ENCODE results near the gene ATAD3B.

The ATAD3B gene

DNA sequence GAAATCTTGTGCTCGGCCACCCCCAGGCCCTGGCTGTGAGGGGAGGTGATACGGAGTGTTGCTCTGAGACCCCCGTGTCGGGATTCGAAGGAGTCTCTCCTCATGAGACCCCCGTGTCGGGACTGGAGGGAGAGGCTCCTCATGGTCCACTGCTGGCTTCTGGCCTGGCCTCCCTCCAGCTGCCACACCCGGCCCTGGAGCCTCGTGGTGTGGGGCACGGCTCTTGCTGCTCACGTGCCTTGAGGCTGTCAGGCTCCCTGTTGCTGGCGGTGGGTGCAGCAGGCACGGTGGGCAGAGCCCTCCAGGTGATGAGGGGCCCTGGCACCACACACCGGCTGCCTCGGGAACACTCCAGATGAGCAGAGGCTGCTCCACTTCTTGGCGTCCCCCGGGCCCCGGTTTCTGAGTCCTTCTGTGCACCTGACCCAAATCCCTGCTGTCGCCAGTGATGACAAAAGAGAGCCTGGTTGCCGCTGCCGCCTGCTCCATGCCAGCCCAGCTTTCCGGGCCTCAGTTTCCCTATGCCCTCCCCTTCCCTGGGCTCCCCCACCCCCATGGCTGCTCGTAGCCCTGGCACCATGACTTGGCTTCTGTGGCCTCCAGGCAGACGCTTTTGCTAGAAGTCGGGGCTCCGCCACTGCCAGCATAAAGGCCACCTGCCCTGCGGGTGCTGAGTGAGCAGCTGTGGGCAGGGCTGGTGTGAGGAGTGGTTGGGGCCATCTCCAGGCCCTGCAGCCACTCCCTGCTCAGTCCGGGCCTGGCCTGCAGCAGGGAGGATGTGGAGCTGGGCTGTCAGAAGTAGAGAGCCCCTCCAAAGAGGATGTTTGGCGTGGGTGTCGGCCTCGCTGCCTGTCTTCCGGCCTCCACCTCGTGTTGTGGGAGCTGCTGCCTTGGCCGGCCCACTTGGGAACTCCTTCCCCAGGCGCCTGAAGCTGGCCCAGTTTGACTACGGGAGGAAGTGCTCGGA lies 57.0 kb downstream of the ATAD3B start:
- no peaks in the 10 kb centered on the region for H3K27me3 ChIP-seq (ENCODE audit: low read length)
- no peak overlapping the region for H3K9ac ChIP-seq (ENCODE audit: low read length)
- H4K20me1 ChIP-seq (ENCODE audit: low read depth, low read length), result no peaks in the 10 kb centered on the region
- no peaks in the 10 kb centered on the region for H3K9me3 ChIP-seq (ENCODE audit: insufficient read depth, low read length)
- H3K79me2 ChIP-seq (ENCODE audit: insufficient read depth, low read length), result no peaks in the 10 kb centered on the region
- TF ChIP-seq CTCF (IDR thresholded peaks at IDR 0.05; ENCODE audit: insufficient read depth, low read length, poor library complexity, severe bottlenecking), result no peak
- no peaks in the 10 kb centered on the region for H3K9me2 ChIP-seq (replicated peaks; ENCODE audit: insufficient read depth, low read length)
- H3K36me3 ChIP-seq (ENCODE audit: low read length), result no peaks in the 10 kb centered on the region
- H3K4me2 ChIP-seq (ENCODE audit: low read depth, low read length, poor library complexity, severe bottlenecking), result no peak overlapping the region
- no peaks in the 10 kb centered on the region; the same call in 1 of the 2 replicates for H3F3A ChIP-seq (ENCODE audit: insufficient read depth)
- H3K4me3 ChIP-seq (ENCODE audit: insufficient read depth, low read length, poor library complexity, severe bottlenecking), result no peak overlapping the region
- H2AFZ ChIP-seq (ENCODE audit: low read depth, low read length, severe bottlenecking), result no peak overlapping the region
- no peak overlapping the region for H3K27ac ChIP-seq (ENCODE audit: low read depth, low read length)

DNA sequence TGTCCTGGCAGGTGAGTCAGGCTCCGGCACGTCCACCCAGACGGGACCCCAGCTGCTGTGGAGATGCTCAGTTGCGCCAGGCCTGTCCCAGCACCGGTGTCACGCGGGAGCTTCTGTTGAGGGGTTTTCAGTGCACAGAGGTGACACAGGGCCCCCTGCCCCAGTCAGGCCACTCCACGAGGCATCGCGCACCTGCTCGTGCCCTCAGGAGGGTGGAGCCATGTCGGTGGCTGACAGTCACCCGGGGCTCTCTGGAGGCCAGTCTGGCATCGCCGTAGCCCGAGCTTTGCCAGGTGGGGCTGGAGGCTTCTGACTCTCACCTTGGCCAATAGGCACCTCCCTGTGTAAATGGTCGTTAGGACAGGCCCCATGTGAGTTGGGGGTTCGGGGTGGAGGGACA lies 57.8 kb downstream of the ATAD3B start:
- Histone ChIP-seq H3K9me2 (replicated peaks; ENCODE audit: insufficient read depth, low read length) (no peaks in the 10 kb centered on the region), H4K20me1 (ENCODE audit: low read depth, low read length) (no peaks in the 10 kb centered on the region), H3K36me3 (ENCODE audit: low read length) (no peaks in the 10 kb centered on the region), H3K79me2 (ENCODE audit: insufficient read depth, low read length) (no peaks in the 10 kb centered on the region), H3K9me3 (ENCODE audit: insufficient read depth, low read length) (no peaks in the 10 kb centered on the region), H3K4me3 (ENCODE audit: insufficient read depth, low read length, poor library complexity, severe bottlenecking) (no peak overlapping the region), H3K4me2 (ENCODE audit: low read depth, low read length, poor library complexity, severe bottlenecking) (no peak overlapping the region), H3K27ac (ENCODE audit: low read depth, low read length) (no peak overlapping the region), H2AFZ (ENCODE audit: low read depth, low read length, severe bottlenecking) (no peak overlapping the region), H3F3A (ENCODE audit: insufficient read depth) (no peaks in the 10 kb centered on the region; the same call in 1 of the 2 replicates), H3K9ac (ENCODE audit: low read length) (no peak overlapping the region), H3K27me3 (ENCODE audit: low read length) (no peaks in the 10 kb centered on the region)
- no peak for TF ChIP-seq EZH2phosphoT487 (conservative IDR thresholded peaks at IDR 0.05; ENCODE audit: low read length)
- no peak for TF ChIP-seq CTCF (IDR thresholded peaks at IDR 0.05; ENCODE audit: insufficient read depth, low read length, poor library complexity, severe bottlenecking)

DNA sequence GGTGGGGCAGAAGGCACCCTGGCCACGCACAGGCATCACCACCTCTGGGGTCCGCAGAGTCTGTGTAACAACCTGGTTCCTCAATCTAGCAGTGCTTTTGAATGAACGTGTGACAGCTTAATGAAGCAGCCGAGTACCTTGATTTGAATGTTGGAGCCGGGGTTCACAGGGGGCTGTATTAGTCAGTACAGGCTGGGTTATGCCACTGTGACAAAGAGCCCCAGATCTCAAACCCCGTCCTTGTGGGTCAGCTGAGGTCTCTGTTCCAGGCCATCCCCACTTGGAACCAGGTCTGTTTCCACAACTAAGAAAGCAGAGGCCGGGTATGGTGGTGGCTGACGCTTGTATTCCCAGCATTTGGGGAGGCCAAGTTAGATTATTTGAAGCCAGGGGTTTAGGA lies 58.4 kb downstream of the ATAD3B start:
- H3K79me2 ChIP-seq (ENCODE audit: insufficient read depth, low read length), result no peaks in the 10 kb centered on the region
- H3F3A ChIP-seq (ENCODE audit: insufficient read depth), result no peaks in the 10 kb centered on the region; the same call in 1 of the 2 replicates
- H3K27me3 ChIP-seq (ENCODE audit: low read length), result no peaks in the 10 kb centered on the region
- no peaks in the 10 kb centered on the region for H3K9me3 ChIP-seq (ENCODE audit: insufficient read depth, low read length)
- TF ChIP-seq EZH2phosphoT487 (conservative IDR thresholded peaks at IDR 0.05; ENCODE audit: low read length) (no peak), CTCF (IDR thresholded peaks at IDR 0.05; ENCODE audit: insufficient read depth, low read length, poor library complexity, severe bottlenecking) (no peak)
- H3K4me3 ChIP-seq (ENCODE audit: insufficient read depth, low read length, poor library complexity, severe bottlenecking), result no peak overlapping the region
- H2AFZ ChIP-seq (ENCODE audit: low read depth, low read length, severe bottlenecking), result no peak overlapping the region
- H4K20me1 ChIP-seq (ENCODE audit: low read depth, low read length), result no peaks in the 10 kb centered on the region
- H3K9ac ChIP-seq (ENCODE audit: low read length), result no peak overlapping the region
- no peaks in the 10 kb centered on the region for H3K9me2 ChIP-seq (replicated peaks; ENCODE audit: insufficient read depth, low read length)
- no peak overlapping the region for H3K4me2 ChIP-seq (ENCODE audit: low read depth, low read length, poor library complexity, severe bottlenecking)
- H3K36me3 ChIP-seq (ENCODE audit: low read length), result no peaks in the 10 kb centered on the region
- H3K27ac ChIP-seq (ENCODE audit: low read depth, low read length), result no peak overlapping the region
